SK-N-SH (cell line): ENCODE measurements around the gene RRAD. TPM values are rescaled to one million over a fixed set of nuclear protein-coding genes. Genes with fewer than 3 reads are reported as not detected.

Source experiments
- CTCF ChIA-PET: fragments of 300-600, 350-600 bp; formaldehyde crosslinking; extraction: SDS; loops from one replicate; lab custom pipeline; 2021; lab: Yijun Ruan, JAX
- POLR2A ChIA-PET: fragments of 350-600 bp; sonication (Branson Sonifier 250); formaldehyde crosslinking; extraction: SDS; loops from one replicate; lab custom pipeline; 2020; ENCODE audit warnings: antibody characterized with exemption, inconsistent platforms; lab: Yijun Ruan, JAX
- DNase-seq: peaks from one replicate; pipeline ENCODE4 v3.0.0; 2012
- H2AFZ ChIP-seq: fragments of 200-600 bp; sonication (generic); 2 replicates; pipeline ENCODE4 v1.8.1; 2016; ENCODE audit warnings: antibody characterized with exemption, mild to moderate bottlenecking, low read depth
- H3F3A ChIP-seq: fragments of 200-600 bp; sonication (generic); replicated peaks from 2 replicates; pipeline ENCODE3; 2016; ENCODE audit warnings: antibody characterized with exemption, mild to moderate bottlenecking; ENCODE audit not compliant: insufficient read depth
- H3K27ac ChIP-seq, 2 experiments: fragments of 200-500 bp in 1 of 2; fragments of 200-600 bp in 1 of 2; sonication (Bioruptor generic) in 1 of 2; sonication (generic), shearing (Covaris generic) in 1 of 2; 2 replicates each; pipeline versions ENCODE4 v1.5.1 to v1.6.1; 2014 to 2016; ENCODE audit warnings: low read depth in 2 of 2, inconsistent platforms in 1 of 2, low read length in 1 of 2, mild to moderate bottlenecking in 1 of 2, mixed read lengths in 1 of 2
- H3K27me3 ChIP-seq: fragments of 200-600 bp; sonication (generic), shearing (Covaris generic); 2 replicates; pipeline ENCODE4 v1.6.1; 2016; ENCODE audit warnings: mixed run types; ENCODE audit not compliant: insufficient read depth
- H3K36me3 ChIP-seq, 2 experiments: fragments of 200-500 bp in 1 of 2; fragments of 200-600 bp in 1 of 2; sonication (Bioruptor generic) in 1 of 2; sonication (generic) in 1 of 2; replicated peaks in 1 of 2; 2 replicates each; pipeline versions ENCODE3 to v1.5.1; 2014 to 2016; ENCODE audit warnings: low read length in 1 of 2, mild to moderate bottlenecking in 1 of 2; ENCODE audit not compliant: insufficient read depth in 2 of 2, control insufficient read depth in 1 of 2
- H3K4me1 ChIP-seq, 2 experiments: fragments of 200-500 bp in 1 of 2; fragments of 200-600 bp in 1 of 2; sonication (Bioruptor generic) in 1 of 2; sonication (generic), shearing (Covaris generic) in 1 of 2; 2 replicates each; pipeline versions ENCODE4 v1.5.1 to v1.6.1; 2014 to 2016; ENCODE audit warnings: low read depth in 1 of 2, low read length in 1 of 2, mixed run types in 1 of 2; ENCODE audit not compliant: insufficient read depth in 2 of 2, control insufficient read depth in 1 of 2
- H3K4me2 ChIP-seq: fragments of 200-600 bp; sonication (generic), shearing (Covaris generic); 2 replicates; pipeline ENCODE4 v1.6.1; 2017; ENCODE audit warnings: mixed run types
- H3K4me3 ChIP-seq, 2 experiments: fragments of 200-500 bp in 1 of 2; fragments of 200-600 bp in 1 of 2; sonication (Bioruptor generic) in 1 of 2; sonication (generic), shearing (Covaris generic) in 1 of 2; 2 replicates each; pipeline versions ENCODE4 v1.5.1 to v1.8.1; 2014 to 2016; ENCODE audit warnings: low read depth in 2 of 2, inconsistent platforms in 1 of 2, low read length in 1 of 2, mild to moderate bottlenecking in 1 of 2, mixed read lengths in 1 of 2, moderate library complexity in 1 of 2
- H3K79me2 ChIP-seq: fragments of 200-600 bp; sonication (generic); 2 replicates; pipeline ENCODE4 v1.8.1; 2017; ENCODE audit warnings: mild to moderate bottlenecking; ENCODE audit not compliant: insufficient read depth
- H3K9ac ChIP-seq: fragments of 200-600 bp; sonication (generic); 2 replicates; pipeline ENCODE4 v1.6.1; 2017; ENCODE audit warnings: mixed run types
- H3K9me2 ChIP-seq: fragments of 200-600 bp; sonication (generic); 2 replicates; pipeline ENCODE4 v1.6.1; 2017; ENCODE audit warnings: mixed run types
- H3K9me3 ChIP-seq: fragments of 200-600 bp; sonication (generic); 2 replicates; pipeline ENCODE4 v1.6.1; 2017; ENCODE audit warnings: mixed run types, mild to moderate bottlenecking, moderate library complexity
- H4K20me1 ChIP-seq: fragments of 200-600 bp; sonication (generic); 2 replicates; pipeline ENCODE4 v1.6.1; 2017; ENCODE audit warnings: mild to moderate bottlenecking, mixed run types; ENCODE audit not compliant: insufficient read depth
- CHD2 ChIP-seq: fragments of 150-350 bp; IDR thresholded peaks from 2 replicates; pipeline ENCODE4 v1.6.1; 2018; ENCODE audit warnings: low read length; ENCODE audit not compliant: partially characterized antibody
- ELF1 ChIP-seq: IDR thresholded peaks from 2 replicates; pipeline ENCODE4 v1.4.0; 2012
- EP300 ChIP-seq, 2 experiments: IDR thresholded peaks; 2 replicates each; pipeline versions ENCODE4 v1.4.0 to v1.6.1; 2012; ENCODE audit warnings: borderline replicate concordance in 1 of 2, low read depth in 1 of 2, low read length in 1 of 2
- EZH2phosphoT487 ChIP-seq: fragments of 200-600 bp; sonication (generic); IDR thresholded peaks from 2 replicates; pipeline ENCODE4 v1.6.1; 2017; ENCODE audit warnings: low read depth, mixed run types, mild to moderate bottlenecking, antibody characterized with exemption, moderate library complexity, borderline replicate concordance
- FOSL2 ChIP-seq: IDR thresholded peaks from 2 replicates; pipeline ENCODE4 v1.4.0; 2012; ENCODE audit warnings: low read depth, mild to moderate bottlenecking, moderate library complexity, borderline replicate concordance
- MEF2A ChIP-seq: IDR thresholded peaks from 2 replicates; pipeline ENCODE4 v1.4.0; 2012; ENCODE audit warnings: low read depth, borderline replicate concordance
- POLR2AphosphoS5 ChIP-seq: IDR thresholded peaks from 2 replicates; pipeline ENCODE4 v1.6.1; 2012; ENCODE audit warnings: low read depth, low read length
- RAD21 ChIP-seq: IDR thresholded peaks from 2 replicates; pipeline ENCODE4 v1.6.1; 2012; ENCODE audit warnings: mild to moderate bottlenecking, low read length
- RCOR1 ChIP-seq: fragments of 150-350 bp; IDR thresholded peaks from 2 replicates; pipeline ENCODE4 v1.6.1; 2017; ENCODE audit warnings: antibody characterized with exemption, low read length
- REST ChIP-seq: IDR thresholded peaks from 2 replicates; pipeline ENCODE4 v1.6.1; 2012; ENCODE audit warnings: mild to moderate bottlenecking, low read depth, low read length, moderate library complexity
- RFX5 ChIP-seq: IDR thresholded peaks from 2 replicates; pipeline ENCODE4 v1.6.1; 2012; ENCODE audit warnings: mild to moderate bottlenecking, improper control_type of control experiment, low read length
- SIN3A ChIP-seq: IDR thresholded peaks from 2 replicates; pipeline ENCODE4 v1.6.1; 2012; ENCODE audit warnings: low read depth, mild to moderate bottlenecking, low read length, moderate library complexity, borderline replicate concordance
- SMC3 ChIP-seq: IDR thresholded peaks from 2 replicates; pipeline ENCODE4 v1.6.1; 2012; ENCODE audit warnings: low read depth, low read length, improper control_type of control experiment
- TAF1 ChIP-seq: IDR thresholded peaks from 2 replicates; pipeline ENCODE4 v1.6.1; 2012; ENCODE audit warnings: low read depth, mild to moderate bottlenecking, low read length, moderate library complexity, borderline replicate concordance
- TCF12 ChIP-seq: IDR thresholded peaks from 2 replicates; pipeline ENCODE4 v1.4.0; 2012
- ZBTB33 ChIP-seq: IDR thresholded peaks from 2 replicates; pipeline ENCODE4 v1.4.0; 2012; ENCODE audit warnings: low read depth, borderline replicate concordance
- whole genome bisulfite sequencing: methylation state at CpG from one replicate; pipeline ENCODE4 v1.1.6; 2017; ENCODE audit warnings: low lambda C conversion rate; 5-methylcytosine and 5-hydroxymethylcytosine counted together
- polyA plus RNA-seq, 3 experiments: library from polyadenylated mRNA; depleted of rRNA; stranded (reverse); fragments of >200 nt; gene quantifications; 2 replicates each; pipeline ENCODE4 v1.2.3, GENCODE V29; 2012
- TF ChIP-seq, protein P1 (sequence below): IDR thresholded peaks from 2 replicates; pipeline ENCODE4 v1.4.0; 2012; ENCODE audit warnings: low read depth
- TF ChIP-seq, protein P2 (sequence below): IDR thresholded peaks from 2 replicates; pipeline ENCODE4 v1.4.0; 2012; ENCODE audit warnings: low read depth, borderline replicate concordance

Gene RRAD
- polyA plus RNA-seq, 1 of the 3 experiments (the other 2 are of a cell fraction) = 9.3 TPM

GRCh38 chr16:66939366-66939765, 14.0 kb upstream of the RRAD start:
- peaks cover 24 to 58% of the 10 kb centered on the region in 2 experiments for H3K36me3 ChIP-seq
- POLR2A ChIA-PET = no interaction called here

GRCh38 chr16:66937725-66938337, 12.5 kb upstream of the RRAD start:
- H3K9me3 ChIP-seq = no peaks in the 10 kb centered on the region
- peaks cover 6 to 19% of the 10 kb centered on the region in 2 experiments; a peak in 2 of 4 replicates for H3K4me1 ChIP-seq
- CTCF ChIA-PET = interaction anchor here (1.4 kb wide), 1 partner anchor 42 kb away, joined by 6 read pairs; no protein-coding TSS in a partner anchor
- no peak overlapping the region for H3K9ac ChIP-seq
- H3K27ac ChIP-seq = no peak overlapping the region
- no peak overlapping the region for H3K4me2 ChIP-seq
- no peaks in the 10 kb centered on the region for H3K9me2 ChIP-seq
- POLR2A ChIA-PET = no interaction called here
- no peaks in the 10 kb centered on the region for H3K27me3 ChIP-seq
- H2AFZ ChIP-seq = no peak overlapping the region
- 93% methylated on average over 6 of the region's 10 CpGs for WGBS
- peaks cover 20 to 48% of the 10 kb centered on the region in 2 experiments for H3K36me3 ChIP-seq
- no peak for DNase-seq
- H4K20me1 ChIP-seq = peaks cover 24% of the 10 kb centered on the region
- H3K4me3 ChIP-seq = no peak overlapping the region
- no peaks in the 10 kb centered on the region for H3F3A ChIP-seq
- peaks cover 56% of the 10 kb centered on the region for H3K79me2 ChIP-seq
- no peak for TF ChIP-seq SIN3A
- no peak for TF ChIP-seq SMC3
- TF ChIP-seq EP300 (IDR thresholded peaks at IDR 0.05; ENCODE audit: borderline replicate concordance in 1 of 2, low read depth in 1 of 2, low read length in 1 of 2) = no peak
- no peak for TF ChIP-seq CHD2
- no peak for TF ChIP-seq RCOR1
- TF ChIP-seq ELF1 = no peak
- no peak for TF ChIP-seq REST
- no peak for TF ChIP-seq POLR2AphosphoS5
- TF ChIP-seq, protein P1, sequence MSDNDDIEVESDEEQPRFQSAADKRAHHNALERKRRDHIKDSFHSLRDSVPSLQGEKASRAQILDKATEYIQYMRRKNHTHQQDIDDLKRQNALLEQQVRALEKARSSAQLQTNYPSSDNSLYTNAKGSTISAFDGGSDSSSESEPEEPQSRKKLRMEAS = no peak
- TF ChIP-seq TAF1 = no peak
- TF ChIP-seq TCF12 = no peak
- TF ChIP-seq RAD21 = no peak
- TF ChIP-seq FOSL2 = no peak

More at GRCh38 chr16:66939366-66939765, 14.0 kb upstream of the RRAD start:
- H3K4me3 ChIP-seq = no peak overlapping the region
- peaks cover 4% of the 10 kb centered on the region for H3F3A ChIP-seq
- CTCF ChIA-PET = interaction anchor here (0.9 to 1.4 kb wide), 3 partner anchors 13 to 44 kb away, joined by 3 to 4 read pairs (median 3); no protein-coding TSS in a partner anchor
- H3K9ac ChIP-seq = no peak overlapping the region
- no peak overlapping the region for H3K4me2 ChIP-seq
- no peaks in the 10 kb centered on the region for H3K9me2 ChIP-seq
- peaks cover 24% of the 10 kb centered on the region for H4K20me1 ChIP-seq
- TF ChIP-seq RFX5 (no peak), EZH2phosphoT487 (no peak), MEF2A (no peak), ELF1 (no peak), ZBTB33 (no peak), POLR2AphosphoS5 (no peak)
- TF ChIP-seq, protein P2, sequence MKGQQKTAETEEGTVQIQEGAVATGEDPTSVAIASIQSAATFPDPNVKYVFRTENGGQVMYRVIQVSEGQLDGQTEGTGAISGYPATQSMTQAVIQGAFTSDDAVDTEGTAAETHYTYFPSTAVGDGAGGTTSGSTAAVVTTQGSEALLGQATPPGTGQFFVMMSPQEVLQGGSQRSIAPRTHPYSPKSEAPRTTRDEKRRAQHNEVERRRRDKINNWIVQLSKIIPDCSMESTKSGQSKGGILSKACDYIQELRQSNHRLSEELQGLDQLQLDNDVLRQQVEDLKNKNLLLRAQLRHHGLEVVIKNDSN = no peak
- H3K4me1 ChIP-seq = peaks cover 0 to 12% of the 10 kb centered on the region in 2 experiments; a peak in 1 of 4 replicates
- peaks cover 42% of the 10 kb centered on the region for H3K79me2 ChIP-seq
- DNase-seq = no peak
- H2AFZ ChIP-seq = no peak overlapping the region
- no peak overlapping the region for H3K27ac ChIP-seq
- no peaks in the 10 kb centered on the region for H3K9me3 ChIP-seq
- H3K27me3 ChIP-seq = no peaks in the 10 kb centered on the region
